ENCODE results near the gene TJP2.

- TF ChIP-seq POLR2A (IDR thresholded peaks at IDR 0.05; ENCODE audit: extremely low read depth, insufficient read length), result no peak
- TF ChIP-seq, protein P1, sequence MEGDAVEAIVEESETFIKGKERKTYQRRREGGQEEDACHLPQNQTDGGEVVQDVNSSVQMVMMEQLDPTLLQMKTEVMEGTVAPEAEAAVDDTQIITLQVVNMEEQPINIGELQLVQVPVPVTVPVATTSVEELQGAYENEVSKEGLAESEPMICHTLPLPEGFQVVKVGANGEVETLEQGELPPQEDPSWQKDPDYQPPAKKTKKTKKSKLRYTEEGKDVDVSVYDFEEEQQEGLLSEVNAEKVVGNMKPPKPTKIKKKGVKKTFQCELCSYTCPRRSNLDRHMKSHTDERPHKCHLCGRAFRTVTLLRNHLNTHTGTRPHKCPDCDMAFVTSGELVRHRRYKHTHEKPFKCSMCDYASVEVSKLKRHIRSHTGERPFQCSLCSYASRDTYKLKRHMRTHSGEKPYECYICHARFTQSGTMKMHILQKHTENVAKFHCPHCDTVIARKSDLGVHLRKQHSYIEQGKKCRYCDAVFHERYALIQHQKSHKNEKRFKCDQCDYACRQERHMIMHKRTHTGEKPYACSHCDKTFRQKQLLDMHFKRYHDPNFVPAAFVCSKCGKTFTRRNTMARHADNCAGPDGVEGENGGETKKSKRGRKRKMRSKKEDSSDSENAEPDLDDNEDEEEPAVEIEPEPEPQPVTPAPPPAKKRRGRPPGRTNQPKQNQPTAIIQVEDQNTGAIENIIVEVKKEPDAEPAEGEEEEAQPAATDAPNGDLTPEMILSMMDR (IDR thresholded peaks at IDR 0.05; ENCODE audit: low read depth, low read length), result no peak
- no peak for TF ChIP-seq MAX (IDR thresholded peaks at IDR 0.05; ENCODE audit: low read depth, low read length)
- TF ChIP-seq MYC (IDR thresholded peaks at IDR 0.05; ENCODE audit: low read depth, low read length), result no peak
Measured at GRCh38 chr9:69171049-69171448, 3.0 kb upstream of the TJP2 start.

Measured in NB4 (cell line).